ENCODE results near the gene SLC30A1. TPM values are rescaled to one million over a fixed set of nuclear protein-coding genes. Genes with fewer than 3 reads are reported as not detected.

Gene SLC30A1
- total and polyA plus RNA-seq, 2 donors (not counting 1 experiment from before 2014, with no cell fraction given), result 13.6 to 45.2 TPM

GRCh38 chr1:211596418-211597181 is 17.6 kb upstream of the SLC30A1 start:
- no peak for TF ChIP-seq EZH2 (IDR thresholded peaks at IDR 0.05; ENCODE audit: low read length, missing control alignments)
- no peak for TF ChIP-seq CTCF (conservative IDR thresholded peaks at IDR 0.05 in 1 of 2, IDR thresholded peaks at IDR 0.05 in 1 of 2; ENCODE audit: low read depth in 1 of 2, low read length in 2 of 2)
- no peaks in the 10 kb centered on the region for H3K9me3 ChIP-seq (ENCODE audit: control insufficient read depth, insufficient read depth, low read depth, low read length)
- no peak for DNase-seq (ENCODE audit: low read depth in 2 of 2)
- H3K9ac ChIP-seq (ENCODE audit: insufficient read depth, low read length), result no peak overlapping the region
- H4K20me1 ChIP-seq (ENCODE audit: control insufficient read depth, extremely low read depth, insufficient read depth, low read length), result no peaks in the 10 kb centered on the region
- no peak overlapping the region for H3K4me2 ChIP-seq (ENCODE audit: extremely low read depth, insufficient read depth, low read length)
- no peaks in the 10 kb centered on the region for H3K36me3 ChIP-seq (ENCODE audit: control insufficient read depth, insufficient read depth, low read length)
- peaks cover 6% of the 10 kb centered on the region for H3K4me1 ChIP-seq (ENCODE audit: control insufficient read depth, extremely low read depth, insufficient read depth, low read length)
- H3K27ac ChIP-seq (ENCODE audit: insufficient read depth, low read length), result no peak overlapping the region
- no peaks in the 10 kb centered on the region for H3K27me3 ChIP-seq (ENCODE audit: control insufficient read depth, insufficient read depth, low read length)
- no peaks in the 10 kb centered on the region for H3K79me2 ChIP-seq (ENCODE audit: control insufficient read depth, insufficient read depth, low read length)
- no peak overlapping the region for H2AFZ ChIP-seq (ENCODE audit: low read length)
- H3K4me3 ChIP-seq (replicated peaks in 1 of 4; ENCODE audit: control extremely low read depth in 1 of 4, insufficient read depth in 1 of 4, low read depth in 3 of 4, low read length in 4 of 4), result no peak overlapping the region

GRCh38 chr1:211595419-211595818 is 16.5 kb upstream of the SLC30A1 start:
- no peak for TF ChIP-seq CTCF (conservative IDR thresholded peaks at IDR 0.05 in 1 of 2, IDR thresholded peaks at IDR 0.05 in 1 of 2; ENCODE audit: low read depth in 1 of 2, low read length in 2 of 2)
- no peak for TF ChIP-seq EZH2 (IDR thresholded peaks at IDR 0.05; ENCODE audit: low read length, missing control alignments)
- DNase-seq (ENCODE audit: low read depth in 2 of 2), result no peak
- no peak overlapping the region for H2AFZ ChIP-seq (ENCODE audit: low read length)
- H3K79me2 ChIP-seq (ENCODE audit: control insufficient read depth, insufficient read depth, low read length), result no peaks in the 10 kb centered on the region
- no peaks in the 10 kb centered on the region for H3K27me3 ChIP-seq (ENCODE audit: control insufficient read depth, insufficient read depth, low read length)
- H3K4me1 ChIP-seq (ENCODE audit: control insufficient read depth, extremely low read depth, insufficient read depth, low read length), result peaks cover 6% of the 10 kb centered on the region
- H4K20me1 ChIP-seq (ENCODE audit: control insufficient read depth, extremely low read depth, insufficient read depth, low read length), result no peaks in the 10 kb centered on the region
- H3K9ac ChIP-seq (ENCODE audit: insufficient read depth, low read length), result no peak overlapping the region
- H3K4me3 ChIP-seq (replicated peaks in 1 of 4; ENCODE audit: control extremely low read depth in 1 of 4, insufficient read depth in 1 of 4, low read depth in 3 of 4, low read length in 4 of 4), result no peak overlapping the region
- H3K36me3 ChIP-seq (ENCODE audit: control insufficient read depth, insufficient read depth, low read length), result no peaks in the 10 kb centered on the region
- no peaks in the 10 kb centered on the region for H3K9me3 ChIP-seq (ENCODE audit: control insufficient read depth, insufficient read depth, low read depth, low read length)
- no peak overlapping the region for H3K4me2 ChIP-seq (ENCODE audit: extremely low read depth, insufficient read depth, low read length)
- no peak overlapping the region for H3K27ac ChIP-seq (ENCODE audit: insufficient read depth, low read length)

- TF ChIP-seq EZH2 (IDR thresholded peaks at IDR 0.05; ENCODE audit: low read length, missing control alignments), result no peak
- no peak for TF ChIP-seq CTCF (conservative IDR thresholded peaks at IDR 0.05 in 1 of 2, IDR thresholded peaks at IDR 0.05 in 1 of 2; ENCODE audit: low read depth in 1 of 2, low read length in 2 of 2)
- Histone ChIP-seq H3K4me3 (replicated peaks in 1 of 4; ENCODE audit: control extremely low read depth in 1 of 4, insufficient read depth in 1 of 4, low read depth in 3 of 4, low read length in 4 of 4) (peak overlapping the region in 1 of 4 experiments; percentile 14), H3K9ac (ENCODE audit: insufficient read depth, low read length) (no peak overlapping the region), H2AFZ (ENCODE audit: low read length) (peak overlapping the region; percentile 68), H3K27me3 (ENCODE audit: control insufficient read depth, insufficient read depth, low read length) (no peaks in the 10 kb centered on the region), H3K4me1 (ENCODE audit: control insufficient read depth, extremely low read depth, insufficient read depth, low read length) (peaks cover 4% of the 10 kb centered on the region), H3K9me3 (ENCODE audit: control insufficient read depth, insufficient read depth, low read depth, low read length) (no peaks in the 10 kb centered on the region), H4K20me1 (ENCODE audit: control insufficient read depth, extremely low read depth, insufficient read depth, low read length) (no peaks in the 10 kb centered on the region), H3K79me2 (ENCODE audit: control insufficient read depth, insufficient read depth, low read length) (no peaks in the 10 kb centered on the region), H3K4me2 (ENCODE audit: extremely low read depth, insufficient read depth, low read length) (peak overlapping the region; percentile 26), H3K27ac (ENCODE audit: insufficient read depth, low read length) (peak overlapping the region; percentile 37), H3K36me3 (ENCODE audit: control insufficient read depth, insufficient read depth, low read length) (no peaks in the 10 kb centered on the region)
- peak; percentile 72 to 95 for DNase-seq (ENCODE audit: low read depth in 2 of 2)
These were observed 13.1 kb upstream of the SLC30A1 start for GRCh38 chr1:211591980-211592493.
